HG02840 (cell line): ENCODE results near the gene RNU5D-1.
"Not testable (repeated sequence)": the region's sequence is repeated elsewhere in the genome, so short reads cannot be mapped to it uniquely, and the experiment has no call there.

Experiments
- ATAC-seq: cut with Tn5 transposase; IDR thresholded peaks from one replicate; pipeline ENCODE4 v1.9.1; 2021; ENCODE audit warnings: mild to moderate bottlenecking, moderate library complexity, moderate number of reproducible peaks; ENCODE audit not compliant: unreplicated experiment, low FRiP score

Gene RNU5D-1

DNA sequence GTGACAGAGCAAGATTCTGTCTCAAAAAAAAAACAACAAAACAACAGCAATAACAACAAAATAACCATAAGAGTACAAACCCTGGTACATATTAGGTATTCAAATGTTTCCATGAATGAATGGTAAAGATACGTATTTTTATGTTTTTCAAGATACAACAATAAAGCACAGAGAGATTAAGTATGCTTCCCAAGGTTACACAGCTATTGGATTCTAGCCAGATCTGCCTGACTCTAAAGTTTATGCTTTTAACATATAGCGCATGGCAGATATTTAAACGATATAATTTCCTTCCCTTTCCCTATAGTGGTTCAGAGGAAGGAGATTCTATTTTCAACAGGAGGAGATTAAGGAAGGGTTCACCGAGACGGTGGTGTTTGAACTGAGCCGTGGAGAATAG is 25.5 kb downstream of the RNU5D-1 start:
- ATAC-seq = no peak

DNA sequence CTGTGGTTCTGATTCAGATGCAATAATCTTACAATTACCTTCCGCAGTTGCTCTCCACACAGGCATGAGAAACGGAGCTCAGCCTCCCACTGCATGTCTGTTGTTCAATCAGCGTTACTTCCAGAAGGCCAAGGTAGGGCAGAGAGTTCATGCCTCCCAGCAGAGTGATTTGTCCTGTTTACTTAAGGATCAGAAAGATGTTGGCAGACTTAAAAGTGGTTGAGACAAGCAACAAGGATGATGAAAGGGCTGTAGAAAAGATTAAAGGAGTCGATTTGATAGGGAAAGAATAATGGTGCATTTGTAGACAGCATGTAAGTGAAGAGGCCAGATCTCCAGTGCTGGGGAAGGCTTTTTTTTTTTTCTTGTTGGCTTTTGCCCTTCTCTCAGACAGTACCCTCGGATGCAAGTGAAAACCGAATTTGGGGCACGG is 29.8 kb downstream of the RNU5D-1 start:
- no peak for ATAC-seq

DNA sequence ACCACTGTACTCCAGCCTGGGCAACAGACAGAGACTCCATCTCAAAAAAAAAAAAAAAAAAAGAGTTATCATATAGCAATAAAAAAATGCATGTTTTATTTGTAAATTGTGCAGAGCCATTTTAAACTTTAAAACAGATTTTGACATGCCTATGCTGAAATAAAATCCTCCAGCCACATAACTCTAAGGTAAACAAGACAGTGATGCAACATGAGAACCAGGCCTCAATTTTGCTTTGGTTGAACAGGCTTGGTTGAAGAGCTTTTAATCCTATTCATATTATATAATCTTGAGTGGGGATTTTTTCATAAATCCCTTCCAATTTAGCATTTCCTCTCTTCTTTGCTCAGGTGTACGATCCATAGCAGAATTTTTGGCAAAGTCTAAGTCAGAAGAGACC is 30.4 kb downstream of the RNU5D-1 start:
- no peak for ATAC-seq

DNA sequence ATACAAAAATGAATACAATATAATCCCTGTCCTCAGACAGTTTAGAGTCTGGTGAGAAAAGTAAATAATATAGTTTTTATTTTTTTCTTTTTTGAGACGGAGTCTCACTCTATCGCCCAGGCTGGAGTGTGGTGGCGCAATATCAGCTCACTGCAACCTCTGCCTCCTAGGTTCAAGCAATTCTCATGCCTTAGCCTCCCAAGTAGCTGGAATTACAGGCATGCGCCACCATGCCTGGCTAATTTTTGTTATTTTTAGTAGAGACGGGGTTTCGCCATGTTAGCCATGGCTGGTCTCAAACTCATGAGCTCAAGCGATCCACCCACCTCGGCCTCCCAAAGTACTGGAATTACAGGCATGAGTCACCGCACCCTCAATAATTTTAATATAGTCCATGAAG is 31.6 kb downstream of the RNU5D-1 start:
- ATAC-seq = not testable (repeated sequence)

DNA sequence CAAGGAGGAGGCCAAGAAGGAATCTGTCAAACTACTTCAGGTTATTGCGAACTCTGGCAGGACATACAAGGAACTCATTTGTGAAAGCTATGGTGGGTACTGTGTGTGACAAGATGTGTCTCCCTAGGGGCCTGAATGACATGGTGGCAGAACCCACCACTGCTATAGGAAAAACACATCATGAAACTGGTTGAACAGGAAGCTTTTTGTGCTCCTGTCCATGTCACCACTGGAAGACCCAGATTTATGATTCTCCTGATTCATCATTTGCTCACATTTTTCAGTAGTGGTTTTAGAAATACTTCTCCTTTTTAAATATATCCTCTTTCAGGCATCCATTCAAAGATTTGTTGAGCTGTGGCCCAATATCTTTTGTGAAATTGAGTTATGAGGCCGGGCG is 32.8 kb downstream of the RNU5D-1 start:
- ATAC-seq = no peak

- no peak for ATAC-seq
Observed at GRCh38 chr1:44696789-44697345, 34.1 kb downstream of the RNU5D-1 start.

- no peak for ATAC-seq
Observed at GRCh38 chr1:44696101-44696500, 34.9 kb downstream of the RNU5D-1 start.

- no peak for ATAC-seq
Observed at GRCh38 chr1:44695671-44696070, 35.3 kb downstream of the RNU5D-1 start.

DNA sequence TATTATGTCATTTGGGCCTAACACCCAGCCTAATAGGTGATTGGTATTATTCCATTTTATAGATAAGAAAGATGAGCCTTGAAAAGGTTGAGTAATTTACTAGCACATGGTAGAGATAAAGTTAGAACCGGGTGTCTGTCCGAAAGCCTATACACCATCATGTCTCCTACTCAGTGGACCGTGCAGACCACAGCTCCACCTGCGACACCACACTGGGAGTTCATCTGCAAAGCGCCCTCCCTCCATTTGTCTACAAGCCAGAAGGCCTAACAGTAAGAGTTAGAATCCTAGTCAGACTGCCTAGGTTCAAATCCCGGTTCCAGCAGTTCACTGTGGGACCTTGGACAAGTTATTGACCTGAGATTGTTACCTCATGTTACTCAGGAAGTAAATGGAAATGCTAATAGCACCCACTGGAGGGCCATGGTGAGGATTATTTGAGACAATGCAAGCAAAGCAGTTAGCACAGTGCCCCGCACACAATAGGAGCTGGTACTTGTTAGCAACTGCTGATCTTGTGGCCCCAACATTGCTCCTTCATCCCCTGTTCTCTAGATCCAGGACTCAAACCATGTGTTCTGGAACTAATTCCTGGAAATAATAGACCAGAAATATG is 36.0 kb downstream of the RNU5D-1 start:
- no peak for ATAC-seq

GRCh38 chr1:44693900-44694299 is 37.1 kb downstream of the RNU5D-1 start:
- ATAC-seq = no peak

DNA sequence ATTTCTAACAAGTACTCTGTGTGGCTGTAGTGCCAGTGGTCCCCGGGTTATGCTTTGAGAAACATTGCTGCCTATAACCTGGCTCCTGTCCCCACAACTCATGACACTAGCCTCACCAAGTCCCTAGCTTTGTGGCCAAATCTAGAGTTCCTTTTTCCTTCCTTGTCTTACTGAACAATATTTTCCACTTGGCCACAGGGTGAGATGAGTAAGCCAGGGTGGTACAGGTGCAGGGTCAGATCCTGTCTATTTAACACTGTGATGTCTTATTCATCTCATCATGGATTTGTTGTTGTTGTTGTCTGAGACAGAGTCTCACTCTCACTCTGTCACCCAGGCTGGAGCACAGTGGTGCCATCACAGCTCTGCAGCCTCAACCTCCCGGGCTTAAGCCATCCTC is 37.8 kb downstream of the RNU5D-1 start:
- ATAC-seq = no peak

DNA sequence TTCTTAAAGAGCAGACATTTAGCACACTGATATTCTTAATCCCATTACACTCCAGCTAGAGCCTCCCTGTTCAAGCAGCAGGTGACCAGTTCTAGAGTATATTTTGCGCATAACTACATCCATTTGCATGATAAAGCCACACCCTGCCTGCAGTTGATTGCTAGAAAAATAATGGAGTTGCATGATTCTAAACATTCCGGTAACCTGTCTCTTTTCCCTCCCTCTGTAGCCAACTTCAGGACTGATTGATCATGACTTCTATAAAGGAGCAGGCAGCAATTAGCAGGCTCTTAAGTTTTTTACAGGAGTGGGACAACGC is 41.6 kb downstream of the RNU5D-1 start:
- ATAC-seq = no peak

- ATAC-seq = no peak
Observed at GRCh38 chr1:44688760-44689446, 42.1 kb downstream of the RNU5D-1 start.

DNA sequence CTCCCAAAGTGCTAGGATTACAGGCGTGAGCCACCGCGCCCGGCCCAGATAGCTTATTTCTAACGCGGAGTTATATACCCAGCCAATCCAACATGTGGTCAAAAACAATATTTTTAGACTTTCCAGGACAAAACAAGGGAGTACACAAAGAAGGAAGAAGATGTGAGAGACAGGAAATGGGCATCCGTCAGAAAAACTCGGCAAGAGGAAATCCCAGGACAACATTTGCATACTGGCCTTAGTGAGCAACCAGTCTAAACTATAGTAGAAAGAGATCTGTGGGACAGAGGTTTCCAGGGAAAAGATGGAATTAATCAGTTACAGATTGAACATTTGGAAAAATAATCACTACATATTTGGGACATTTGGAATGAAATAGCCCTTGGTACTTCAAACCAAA is 45.1 kb downstream of the RNU5D-1 start:
- no peak for ATAC-seq

- ATAC-seq = no peak
Observed at GRCh38 chr1:44685218-44685617, 45.8 kb downstream of the RNU5D-1 start.

- ATAC-seq = peak; percentile 72
Observed at GRCh38 chr1:44684525-44684924, 46.4 kb downstream of the RNU5D-1 start.

- no peak for ATAC-seq
Observed at GRCh38 chr1:44682883-44683265, 48.1 kb downstream of the RNU5D-1 start.

- ATAC-seq = no peak
Observed at GRCh38 chr1:44681905-44682882, 48.8 kb downstream of the RNU5D-1 start.
